Measurements from ENCODE around the gene C16orf89.

Gene C16orf89

DNA sequence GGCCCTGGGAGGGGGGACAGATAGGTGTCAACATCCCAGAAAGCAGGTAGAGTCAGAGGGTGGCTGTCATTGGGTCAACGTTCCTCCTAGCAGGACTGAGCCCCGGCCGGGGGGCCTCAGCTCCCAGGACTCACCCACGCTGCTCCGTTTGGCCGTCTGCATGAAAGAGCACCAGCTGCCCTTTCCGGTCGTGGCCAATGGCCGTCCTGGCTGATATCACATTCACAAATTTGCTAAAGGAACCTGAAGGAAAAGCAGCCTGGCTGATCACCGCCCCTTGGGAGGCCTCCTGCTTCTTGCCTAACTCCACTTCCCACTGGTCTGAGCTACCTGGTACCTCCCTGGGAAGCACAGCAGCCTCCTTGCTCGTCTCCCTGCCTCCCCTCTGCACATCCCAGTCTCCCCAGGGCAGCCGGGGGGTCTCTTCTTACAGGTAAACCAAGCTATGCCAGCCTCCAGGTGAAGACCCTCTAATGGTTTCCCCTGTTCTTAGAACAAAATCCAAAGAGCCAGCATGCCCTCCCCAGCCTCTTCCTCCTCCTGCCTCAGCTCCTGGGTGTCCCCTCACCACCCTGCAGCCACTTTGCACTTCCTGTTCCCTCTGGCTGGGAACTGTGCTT lies 35.4 kb downstream of the C16orf89 start:
- Histone ChIP-seq H3K4me1 (ENCODE audit: control insufficient read depth, insufficient read depth, low read length) (peaks cover 11% of the 10 kb centered on the region), H3K9me3 (ENCODE audit: control insufficient read depth, low read length) (no peaks in the 10 kb centered on the region), H3K36me3 (ENCODE audit: control insufficient read depth, insufficient read depth, low read length) (no peaks in the 10 kb centered on the region), H3K27ac (ENCODE audit: insufficient read depth, low read depth, low read length, poor library complexity, severe bottlenecking) (no peak overlapping the region), H3K27me3 (ENCODE audit: control insufficient read depth, insufficient read depth, low read length, poor library complexity, severe bottlenecking) (peaks cover 9% of the 10 kb centered on the region), H3K4me3 (ENCODE audit: insufficient read depth, low read depth, low read length) (no peak overlapping the region)
- WGBS, 2 experiments = 90 to 93% methylated on average over 12 of the region's 12 CpGs

DNA sequence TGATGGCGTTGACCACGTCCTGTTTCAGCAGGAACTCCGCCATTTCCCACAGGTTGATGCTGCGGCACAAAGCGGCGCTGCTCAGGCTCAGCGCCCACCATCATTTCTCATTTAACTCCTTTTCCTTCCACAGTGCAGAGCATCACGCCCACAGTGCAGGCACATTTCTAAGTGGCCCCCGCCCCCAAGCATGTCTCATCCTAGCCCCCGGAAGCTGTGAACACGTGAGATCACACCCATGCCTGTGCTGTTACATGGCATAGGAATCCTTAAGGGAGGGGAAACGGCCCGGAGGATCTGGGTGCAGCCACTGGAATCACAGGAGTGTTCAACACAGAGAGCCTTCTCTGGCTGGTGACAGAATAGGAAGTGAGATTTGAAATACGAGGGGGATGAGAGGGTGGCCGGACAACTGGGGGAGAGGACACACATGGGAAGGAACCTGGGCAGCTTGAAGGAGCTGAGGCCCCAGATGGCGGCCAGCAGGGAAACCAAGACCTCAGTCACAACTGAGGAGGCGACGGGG lies 36.7 kb downstream of the C16orf89 start:
- no peak overlapping the region for H3K4me3 ChIP-seq (ENCODE audit: insufficient read depth, low read depth, low read length)
- 90 to 95% methylated on average over 18 of the region's 18 CpGs for WGBS, 2 experiments
- no peaks in the 10 kb centered on the region for H3K9me3 ChIP-seq (ENCODE audit: control insufficient read depth, low read length)
- H3K36me3 ChIP-seq (ENCODE audit: control insufficient read depth, insufficient read depth, low read length) = no peaks in the 10 kb centered on the region
- peaks cover 9% of the 10 kb centered on the region for H3K27me3 ChIP-seq (ENCODE audit: control insufficient read depth, insufficient read depth, low read length, poor library complexity, severe bottlenecking)
- no peak overlapping the region for H3K27ac ChIP-seq (ENCODE audit: insufficient read depth, low read depth, low read length, poor library complexity, severe bottlenecking)
- peaks cover 5% of the 10 kb centered on the region for H3K4me1 ChIP-seq (ENCODE audit: control insufficient read depth, insufficient read depth, low read length)

DNA sequence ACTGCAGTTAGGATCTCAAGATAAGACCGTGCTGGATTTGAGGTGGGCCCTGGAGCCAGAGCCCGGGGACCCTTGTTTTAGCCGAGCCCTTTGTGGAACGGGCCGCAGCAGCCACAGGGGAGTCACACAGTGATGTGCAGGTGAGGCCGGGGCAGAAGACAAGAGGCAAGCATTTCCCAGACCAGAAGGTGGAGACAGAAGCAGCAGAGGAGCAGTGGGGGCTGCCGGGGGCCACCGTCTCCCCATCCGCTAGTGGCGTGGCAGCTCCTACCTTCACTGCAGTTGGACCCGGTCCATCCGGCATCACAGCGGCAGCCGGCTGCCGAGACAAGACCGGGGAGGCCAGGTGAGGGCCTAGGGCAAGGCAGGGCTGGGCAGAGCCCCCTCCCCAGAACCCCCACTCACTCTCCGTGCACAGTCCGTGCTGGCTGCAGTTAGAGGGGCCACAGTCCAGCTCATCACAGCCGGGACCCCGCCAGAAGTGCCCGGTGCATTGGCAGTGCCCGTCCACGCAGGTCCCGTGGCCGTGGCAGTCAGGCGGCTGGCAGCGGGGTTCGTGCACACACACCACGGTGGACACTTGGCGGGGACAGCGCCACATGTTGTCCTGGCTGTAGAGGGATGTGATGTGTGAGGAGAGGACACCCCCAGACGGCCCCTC lies 38.1 kb downstream of the C16orf89 start:
- H3K9me3 ChIP-seq (ENCODE audit: control insufficient read depth, low read length) = no peaks in the 10 kb centered on the region
- no peak overlapping the region for H3K4me3 ChIP-seq (ENCODE audit: insufficient read depth, low read depth, low read length)
- peaks cover under 1% of the 10 kb centered on the region for H3K4me1 ChIP-seq (ENCODE audit: control insufficient read depth, insufficient read depth, low read length)
- H3K27ac ChIP-seq (ENCODE audit: insufficient read depth, low read depth, low read length, poor library complexity, severe bottlenecking) = no peak overlapping the region
- 94 to 95% methylated on average over 31 to 32 of the region's 32 CpGs for WGBS, 2 experiments
- no peaks in the 10 kb centered on the region for H3K36me3 ChIP-seq (ENCODE audit: control insufficient read depth, insufficient read depth, low read length)
- H3K27me3 ChIP-seq (ENCODE audit: control insufficient read depth, insufficient read depth, low read length, poor library complexity, severe bottlenecking) = peaks cover 1% of the 10 kb centered on the region

DNA sequence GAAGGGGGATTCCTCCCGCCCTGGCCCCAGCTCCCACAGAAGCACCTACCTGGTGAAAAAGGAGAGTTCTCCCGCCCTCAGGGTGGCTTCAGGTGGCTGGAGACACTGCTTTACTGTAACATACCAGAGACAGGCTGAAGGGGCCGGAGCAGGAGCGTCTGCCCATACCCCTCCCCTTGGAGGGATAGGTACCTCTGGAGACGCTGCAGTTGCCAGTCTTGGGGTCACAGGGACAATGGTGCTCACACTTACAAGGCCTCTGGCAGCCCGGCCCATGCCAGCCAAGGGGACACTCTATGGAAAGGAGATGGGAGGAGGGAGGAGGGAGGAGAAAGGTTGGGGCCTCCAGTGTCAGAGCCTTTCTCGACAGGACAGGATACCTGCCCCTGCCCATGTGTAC lies 38.7 kb downstream of the C16orf89 start:
- H3K9me3 ChIP-seq (ENCODE audit: control insufficient read depth, low read length) = no peaks in the 10 kb centered on the region
- 88 to 96% methylated on average over 7 of the region's 7 CpGs for WGBS, 2 experiments
- H3K27ac ChIP-seq (ENCODE audit: insufficient read depth, low read depth, low read length, poor library complexity, severe bottlenecking) = no peak overlapping the region
- H3K4me3 ChIP-seq (ENCODE audit: insufficient read depth, low read depth, low read length) = no peak overlapping the region
- H3K4me1 ChIP-seq (ENCODE audit: control insufficient read depth, insufficient read depth, low read length) = no peaks in the 10 kb centered on the region
- H3K36me3 ChIP-seq (ENCODE audit: control insufficient read depth, insufficient read depth, low read length) = no peaks in the 10 kb centered on the region
- H3K27me3 ChIP-seq (ENCODE audit: control insufficient read depth, insufficient read depth, low read length, poor library complexity, severe bottlenecking) = no peaks in the 10 kb centered on the region

DNA sequence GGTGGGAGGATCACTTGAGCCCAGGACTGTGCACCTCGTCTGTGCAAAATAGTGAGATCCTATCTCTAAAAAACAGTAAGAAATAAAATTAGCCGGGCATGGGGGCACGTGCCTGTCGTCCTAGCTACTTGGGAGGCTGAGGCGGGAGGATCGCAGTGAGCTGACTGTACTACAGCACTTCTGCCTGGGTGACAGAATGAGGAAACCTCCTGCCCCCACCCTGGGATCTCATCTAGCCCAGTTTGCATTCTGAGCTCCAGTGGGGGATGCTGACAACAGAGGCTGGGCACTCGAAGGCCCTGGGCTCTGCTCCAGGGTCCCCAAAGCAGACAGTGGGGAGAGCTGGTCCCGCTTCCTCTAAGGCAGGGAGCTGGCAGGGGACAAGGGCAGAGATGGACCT lies 39.1 kb downstream of the C16orf89 start:
- Histone ChIP-seq H3K36me3 (ENCODE audit: control insufficient read depth, insufficient read depth, low read length) (no peaks in the 10 kb centered on the region), H3K4me1 (ENCODE audit: control insufficient read depth, insufficient read depth, low read length) (no peaks in the 10 kb centered on the region), H3K27ac (ENCODE audit: insufficient read depth, low read depth, low read length, poor library complexity, severe bottlenecking) (no peak overlapping the region), H3K4me3 (ENCODE audit: insufficient read depth, low read depth, low read length) (no peak overlapping the region), H3K9me3 (ENCODE audit: control insufficient read depth, low read length) (no peaks in the 10 kb centered on the region), H3K27me3 (ENCODE audit: control insufficient read depth, insufficient read depth, low read length, poor library complexity, severe bottlenecking) (no peaks in the 10 kb centered on the region)
- WGBS, 2 experiments = 91 to 93% methylated on average over 8 of the region's 8 CpGs

GRCh38 chr16:5025171-5025632 lies 40.6 kb downstream of the C16orf89 start:
- H3K9me3 ChIP-seq (ENCODE audit: control insufficient read depth, low read length) = no peaks in the 10 kb centered on the region
- H3K4me3 ChIP-seq (ENCODE audit: insufficient read depth, low read depth, low read length) = no peak overlapping the region
- no peak overlapping the region for H3K27ac ChIP-seq (ENCODE audit: insufficient read depth, low read depth, low read length, poor library complexity, severe bottlenecking)
- H3K4me1 ChIP-seq (ENCODE audit: control insufficient read depth, insufficient read depth, low read length) = no peaks in the 10 kb centered on the region
- H3K36me3 ChIP-seq (ENCODE audit: control insufficient read depth, insufficient read depth, low read length) = no peaks in the 10 kb centered on the region
- WGBS, 2 experiments = 39 to 40% methylated on average over 17 of the region's 17 CpGs
- no peaks in the 10 kb centered on the region for H3K27me3 ChIP-seq (ENCODE audit: control insufficient read depth, insufficient read depth, low read length, poor library complexity, severe bottlenecking)

GRCh38 chr16:5024632-5025031 lies 41.1 kb downstream of the C16orf89 start:
- Histone ChIP-seq H3K4me1 (ENCODE audit: control insufficient read depth, insufficient read depth, low read length) (no peaks in the 10 kb centered on the region), H3K9me3 (ENCODE audit: control insufficient read depth, low read length) (no peaks in the 10 kb centered on the region), H3K27ac (ENCODE audit: insufficient read depth, low read depth, low read length, poor library complexity, severe bottlenecking) (no peak overlapping the region), H3K4me3 (ENCODE audit: insufficient read depth, low read depth, low read length) (no peak overlapping the region), H3K36me3 (ENCODE audit: control insufficient read depth, insufficient read depth, low read length) (no peaks in the 10 kb centered on the region), H3K27me3 (ENCODE audit: control insufficient read depth, insufficient read depth, low read length, poor library complexity, severe bottlenecking) (no peaks in the 10 kb centered on the region)
- WGBS, 2 experiments = 92 to 94% methylated on average over 4 of the region's 4 CpGs

DNA sequence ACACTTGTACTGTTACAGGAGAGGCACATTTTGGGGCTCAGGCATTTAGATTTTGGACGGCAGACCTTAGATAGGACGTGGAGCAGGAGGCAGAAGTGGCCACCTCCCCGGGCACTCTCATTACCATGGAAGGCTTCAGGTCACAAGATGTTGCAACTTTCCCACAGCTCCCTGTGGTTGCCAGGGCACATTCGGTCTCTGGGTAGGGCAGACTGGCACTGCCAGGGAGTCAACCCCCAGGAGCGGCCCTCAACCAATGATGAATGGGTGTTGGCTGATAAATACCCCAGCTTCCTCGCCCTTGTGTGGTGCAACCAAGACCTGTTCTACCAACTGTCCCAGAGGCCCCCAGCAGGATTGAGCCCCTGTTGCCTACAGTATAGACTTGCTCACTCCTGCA lies 43.2 kb downstream of the C16orf89 start:
- Histone ChIP-seq H3K4me3 (ENCODE audit: insufficient read depth, low read depth, low read length) (no peak overlapping the region), H3K36me3 (ENCODE audit: control insufficient read depth, insufficient read depth, low read length) (no peaks in the 10 kb centered on the region), H3K27me3 (ENCODE audit: control insufficient read depth, insufficient read depth, low read length, poor library complexity, severe bottlenecking) (no peaks in the 10 kb centered on the region), H3K4me1 (ENCODE audit: control insufficient read depth, insufficient read depth, low read length) (no peaks in the 10 kb centered on the region), H3K9me3 (ENCODE audit: control insufficient read depth, low read length) (no peaks in the 10 kb centered on the region), H3K27ac (ENCODE audit: insufficient read depth, low read depth, low read length, poor library complexity, severe bottlenecking) (no peak overlapping the region)
- WGBS, 2 experiments = 95 to 96% methylated on average over 6 of the region's 6 CpGs

- no peaks in the 10 kb centered on the region for H3K9me3 ChIP-seq (ENCODE audit: control insufficient read depth, low read length)
- no peaks in the 10 kb centered on the region for H3K4me1 ChIP-seq (ENCODE audit: control insufficient read depth, insufficient read depth, low read length)
- H3K36me3 ChIP-seq (ENCODE audit: control insufficient read depth, insufficient read depth, low read length) = no peaks in the 10 kb centered on the region
- WGBS, 2 experiments = 83 to 84% methylated on average over 15 of the region's 15 CpGs
- no peak overlapping the region for H3K4me3 ChIP-seq (ENCODE audit: insufficient read depth, low read depth, low read length)
- H3K27me3 ChIP-seq (ENCODE audit: control insufficient read depth, insufficient read depth, low read length, poor library complexity, severe bottlenecking) = no peaks in the 10 kb centered on the region
- no peak overlapping the region for H3K27ac ChIP-seq (ENCODE audit: insufficient read depth, low read depth, low read length, poor library complexity, severe bottlenecking)
These were observed 45.2 kb downstream of the C16orf89 start for GRCh38 chr16:5020551-5020950.

- 88 to 91% methylated on average over 6 of the region's 6 CpGs for WGBS, 2 experiments
- H3K4me1 ChIP-seq (ENCODE audit: control insufficient read depth, insufficient read depth, low read length) = no peaks in the 10 kb centered on the region
- H3K27me3 ChIP-seq (ENCODE audit: control insufficient read depth, insufficient read depth, low read length, poor library complexity, severe bottlenecking) = no peaks in the 10 kb centered on the region
- H3K4me3 ChIP-seq (ENCODE audit: insufficient read depth, low read depth, low read length) = no peak overlapping the region
- no peak overlapping the region for H3K27ac ChIP-seq (ENCODE audit: insufficient read depth, low read depth, low read length, poor library complexity, severe bottlenecking)
- no peaks in the 10 kb centered on the region for H3K36me3 ChIP-seq (ENCODE audit: control insufficient read depth, insufficient read depth, low read length)
- H3K9me3 ChIP-seq (ENCODE audit: control insufficient read depth, low read length) = no peaks in the 10 kb centered on the region
These were observed 46.0 kb downstream of the C16orf89 start for GRCh38 chr16:5019775-5020174.
